ENCODE results near the gene SOX18.

Gene SOX18

GRCh38 chr20:64084685-64085152 lies 35.3 kb upstream of the SOX18 start:
- in situ Hi-C loops (cut with MboI; ENCODE audit: low sequenced_read_pairs, unreplicated experiment): no loop called here
- DNase-seq (ENCODE audit: low spot score): no peak
- no peak for TF ChIP-seq CTCF (IDR thresholded peaks at IDR 0.05; ENCODE audit: borderline replicate concordance, control extremely low read depth, extremely low read depth, insufficient read depth, missing control alignments)

- no peak for TF ChIP-seq CTCF (IDR thresholded peaks at IDR 0.05; ENCODE audit: borderline replicate concordance, control extremely low read depth, extremely low read depth, insufficient read depth, missing control alignments)
- no peak for DNase-seq (ENCODE audit: low spot score)
Measured at GRCh38 chr20:64083804-64084684, 34.6 kb upstream of the SOX18 start, which contains the start of gene LKAAEAR1. LKAAEAR1 (minus strand) TSS chr20:64084398; CDS start chr20:64084219, 179 bp downstream.

GRCh38 chr20:64083378-64083803 lies 34.0 kb upstream of the SOX18 start:
- in situ Hi-C loops (cut with MboI; ENCODE audit: low sequenced_read_pairs, unreplicated experiment): no loop called here
- peak; percentile 86 for DNase-seq (ENCODE audit: low spot score)
- TF ChIP-seq CTCF (IDR thresholded peaks at IDR 0.05; ENCODE audit: borderline replicate concordance, control extremely low read depth, extremely low read depth, insufficient read depth, missing control alignments): peak; percentile 89

More at GRCh38 chr20:64083804-64084684, 34.6 kb upstream of the SOX18 start, which contains the start of gene LKAAEAR1:
- in situ Hi-C loops (cut with MboI; ENCODE audit: low sequenced_read_pairs, unreplicated experiment): no loop called here

GRCh38 chr20:64082820-64083377 lies 33.5 kb upstream of the SOX18 start:
- DNase-seq (ENCODE audit: low spot score): no peak
- in situ Hi-C loops (cut with MboI; ENCODE audit: low sequenced_read_pairs, unreplicated experiment): no loop called here
- no peak for TF ChIP-seq CTCF (IDR thresholded peaks at IDR 0.05; ENCODE audit: borderline replicate concordance, control extremely low read depth, extremely low read depth, insufficient read depth, missing control alignments)

GRCh38 chr20:64082126-64082731 lies 32.8 kb upstream of the SOX18 start:
- no peak for TF ChIP-seq CTCF (IDR thresholded peaks at IDR 0.05; ENCODE audit: borderline replicate concordance, control extremely low read depth, extremely low read depth, insufficient read depth, missing control alignments)
- in situ Hi-C loops (cut with MboI; ENCODE audit: low sequenced_read_pairs, unreplicated experiment): no loop called here
- no peak for DNase-seq (ENCODE audit: low spot score)

- in situ Hi-C loops (cut with MboI; ENCODE audit: low sequenced_read_pairs, unreplicated experiment): no loop called here
- no peak for DNase-seq (ENCODE audit: low spot score)
- no peak for TF ChIP-seq CTCF (IDR thresholded peaks at IDR 0.05; ENCODE audit: borderline replicate concordance, control extremely low read depth, extremely low read depth, insufficient read depth, missing control alignments)
Measured at GRCh38 chr20:64081624-64081964, 32.2 kb upstream of the SOX18 start.
